HG03439 (cell line): ENCODE measurements around the gene CALM3.
A peak's percentile ranks its signal among the peaks of the same experiment; 100 is the strongest.
"Not testable (repeated sequence)": the region's sequence is repeated elsewhere in the genome, so short reads cannot be mapped to it uniquely, and the experiment has no call there.

Experiments used
- ATAC-seq: cut with Tn5 transposase; IDR thresholded peaks from one replicate; pipeline ENCODE4 v1.9.1; 2021; ENCODE audit warnings: mild to moderate bottlenecking, moderate library complexity; ENCODE audit not compliant: unreplicated experiment

Gene CALM3

DNA sequence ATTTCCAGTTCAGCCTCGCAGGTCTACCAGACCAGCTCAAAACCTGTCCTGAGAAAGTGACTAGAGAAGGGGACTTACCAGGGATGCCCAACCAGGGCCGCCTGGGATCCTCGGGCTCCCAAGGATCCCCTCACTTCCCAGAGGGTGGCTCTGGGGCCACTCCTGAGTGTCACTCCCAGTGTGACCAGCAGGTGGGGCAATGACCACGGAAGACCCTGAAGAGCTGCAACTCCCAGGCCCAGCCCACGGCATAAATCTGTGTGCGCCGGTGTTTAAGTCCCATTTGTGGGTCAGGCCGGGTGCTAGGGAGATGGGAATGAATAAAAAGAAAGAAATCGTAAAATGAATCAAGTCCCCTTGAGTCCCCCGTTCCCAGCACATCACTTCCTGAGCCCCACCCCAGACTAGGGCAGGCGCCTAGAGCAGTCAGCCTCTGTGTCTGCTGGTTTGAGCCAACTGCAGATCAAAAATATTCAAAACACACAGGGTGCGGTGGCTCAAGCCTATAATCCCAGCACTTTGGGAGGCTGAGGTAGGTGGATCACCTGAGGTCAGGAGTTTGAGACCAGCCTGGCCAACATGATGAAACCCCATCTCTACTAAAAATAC lies 13.1 kb downstream of the CALM3 start:
- ATAC-seq: no peak

DNA sequence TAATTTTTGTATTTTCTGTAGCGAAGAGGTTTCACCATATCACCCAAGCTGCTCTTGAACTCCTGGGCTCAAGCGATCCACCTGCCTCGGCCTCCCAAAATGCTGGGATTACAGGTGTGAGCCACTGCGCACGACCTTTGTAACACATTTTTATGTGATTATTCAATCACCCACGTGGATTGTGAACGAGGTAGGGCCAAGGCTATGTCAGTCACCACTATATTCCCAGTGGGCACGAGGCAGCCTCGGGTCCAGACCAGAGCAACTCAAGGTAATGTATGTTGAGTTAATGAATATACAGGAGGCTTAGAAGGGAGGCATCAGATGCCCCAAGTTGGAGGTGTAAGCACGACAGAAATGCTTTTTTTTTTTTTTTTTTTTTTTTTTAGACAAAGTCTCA lies 14.8 kb downstream of the CALM3 start:
- ATAC-seq: no peak

DNA sequence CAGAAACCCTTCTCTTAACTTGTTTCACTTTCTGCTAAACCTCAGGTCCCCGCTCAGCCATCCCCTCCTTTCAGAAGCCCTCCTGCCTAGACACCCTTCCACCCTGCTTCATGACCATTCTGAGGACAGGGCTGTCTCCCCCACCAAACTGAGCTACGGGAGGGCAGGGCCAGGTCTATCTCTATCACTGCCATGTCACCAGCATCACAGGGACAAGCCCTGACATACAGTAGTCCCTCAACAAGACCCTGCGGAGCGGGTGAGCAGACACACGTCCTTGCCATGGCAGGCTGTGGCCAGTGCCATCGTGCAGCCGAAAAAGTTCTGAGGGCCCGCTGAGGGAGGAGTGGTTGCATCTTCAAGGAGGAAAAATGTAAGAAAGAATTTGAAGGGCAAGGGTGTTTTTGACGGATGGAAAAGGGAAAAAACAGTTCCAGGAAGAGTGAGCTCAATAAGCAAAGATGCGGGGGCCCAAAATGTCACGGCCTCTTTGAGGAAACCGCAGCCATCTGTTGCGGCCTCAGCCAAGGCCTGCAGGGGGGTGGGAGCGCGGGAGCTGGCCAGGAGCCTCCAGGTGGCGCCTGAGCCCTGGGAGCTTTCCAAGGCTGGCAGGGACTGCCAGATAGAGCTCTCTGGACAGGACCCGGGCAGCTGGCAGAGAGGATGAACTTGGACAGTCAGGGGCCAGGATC lies 15.6 kb downstream of the CALM3 start:
- ATAC-seq: no peak

DNA sequence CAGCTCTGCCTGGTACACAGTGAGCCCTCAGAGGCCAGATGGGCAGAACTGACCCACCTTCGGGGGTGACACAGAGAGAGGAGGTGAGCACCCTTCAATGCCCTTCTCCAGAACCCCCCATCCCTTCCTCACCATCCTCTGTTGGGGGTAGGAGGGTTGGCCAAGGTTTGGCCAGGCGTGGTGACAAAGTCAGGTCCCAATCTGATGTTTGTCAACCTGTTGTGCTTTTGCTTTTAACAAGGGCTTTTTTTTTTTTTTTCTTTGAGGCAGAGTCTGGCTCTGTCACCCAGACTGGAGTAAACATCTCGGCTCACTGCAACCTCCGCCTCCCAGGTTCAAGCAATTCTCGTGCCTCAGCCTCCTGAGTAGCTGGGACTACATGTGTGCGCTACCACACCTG lies 16.5 kb downstream of the CALM3 start:
- ATAC-seq: no peak

DNA sequence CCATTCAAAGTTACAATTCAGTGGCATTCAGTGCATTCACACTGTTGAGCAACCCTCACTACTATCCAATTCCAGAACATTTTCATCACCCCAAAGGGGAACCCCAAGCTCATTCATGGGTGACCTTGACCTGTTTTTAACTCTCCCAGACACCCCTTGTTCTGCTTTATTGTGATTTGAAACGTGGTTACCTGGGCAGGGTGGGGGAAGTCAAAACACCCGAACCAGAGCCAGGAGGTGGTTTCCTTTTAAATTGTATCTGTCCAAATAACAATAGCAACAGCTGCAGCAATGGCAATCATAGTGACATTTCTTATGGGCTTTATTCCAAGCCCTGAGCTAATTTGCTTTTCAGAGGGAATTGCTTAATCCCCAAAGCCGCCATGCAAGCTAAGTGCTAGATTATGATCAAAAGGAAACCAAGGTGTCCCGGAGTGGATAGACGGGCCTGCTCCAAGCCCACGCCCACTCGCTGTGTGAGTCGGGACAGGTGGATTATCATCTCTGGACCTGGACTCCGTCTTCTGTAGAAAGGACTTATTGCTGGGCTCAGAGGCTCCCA lies 17.6 kb downstream of the CALM3 start:
- no peak for ATAC-seq

DNA sequence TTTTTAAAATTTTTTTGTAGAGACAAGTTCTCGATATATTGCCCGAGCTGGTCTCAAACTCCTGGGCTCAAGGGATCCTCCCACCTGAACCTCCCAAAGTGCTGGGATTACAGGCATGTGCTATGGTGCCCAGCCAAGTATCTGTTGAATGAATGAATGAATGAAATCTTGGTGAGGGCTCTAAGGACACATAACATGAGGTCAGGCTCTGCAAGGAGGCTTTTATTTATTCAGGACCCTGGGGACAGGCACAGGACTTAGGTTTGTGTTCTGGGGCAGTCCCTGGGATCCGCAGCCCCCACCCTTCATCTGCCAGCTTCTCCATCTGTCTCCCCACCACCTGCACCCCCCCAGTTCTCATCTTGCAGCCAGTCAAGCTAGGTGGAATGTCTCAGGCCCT lies 19.1 kb downstream of the CALM3 start:
- ATAC-seq: no peak

DNA sequence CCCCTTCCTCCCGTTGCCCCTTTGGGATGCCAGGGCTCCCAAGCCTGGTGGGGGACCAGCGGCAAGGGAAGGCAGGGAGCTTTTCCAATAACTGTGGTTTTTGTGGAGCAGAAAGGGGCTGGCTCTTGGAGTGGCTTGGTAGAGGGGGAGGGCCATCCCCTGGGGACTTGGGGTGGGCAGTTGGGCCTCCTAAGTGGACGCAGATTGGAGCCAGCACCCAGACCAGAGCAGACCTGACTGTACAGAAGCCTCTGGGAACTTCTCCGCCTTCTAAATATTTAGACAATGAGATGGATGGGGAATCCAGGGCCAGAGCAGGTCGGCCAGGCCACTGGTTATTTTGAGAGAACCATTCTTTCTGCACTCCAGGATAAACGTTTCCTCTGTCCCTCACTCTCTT lies 19.6 kb downstream of the CALM3 start:
- no peak for ATAC-seq

DNA sequence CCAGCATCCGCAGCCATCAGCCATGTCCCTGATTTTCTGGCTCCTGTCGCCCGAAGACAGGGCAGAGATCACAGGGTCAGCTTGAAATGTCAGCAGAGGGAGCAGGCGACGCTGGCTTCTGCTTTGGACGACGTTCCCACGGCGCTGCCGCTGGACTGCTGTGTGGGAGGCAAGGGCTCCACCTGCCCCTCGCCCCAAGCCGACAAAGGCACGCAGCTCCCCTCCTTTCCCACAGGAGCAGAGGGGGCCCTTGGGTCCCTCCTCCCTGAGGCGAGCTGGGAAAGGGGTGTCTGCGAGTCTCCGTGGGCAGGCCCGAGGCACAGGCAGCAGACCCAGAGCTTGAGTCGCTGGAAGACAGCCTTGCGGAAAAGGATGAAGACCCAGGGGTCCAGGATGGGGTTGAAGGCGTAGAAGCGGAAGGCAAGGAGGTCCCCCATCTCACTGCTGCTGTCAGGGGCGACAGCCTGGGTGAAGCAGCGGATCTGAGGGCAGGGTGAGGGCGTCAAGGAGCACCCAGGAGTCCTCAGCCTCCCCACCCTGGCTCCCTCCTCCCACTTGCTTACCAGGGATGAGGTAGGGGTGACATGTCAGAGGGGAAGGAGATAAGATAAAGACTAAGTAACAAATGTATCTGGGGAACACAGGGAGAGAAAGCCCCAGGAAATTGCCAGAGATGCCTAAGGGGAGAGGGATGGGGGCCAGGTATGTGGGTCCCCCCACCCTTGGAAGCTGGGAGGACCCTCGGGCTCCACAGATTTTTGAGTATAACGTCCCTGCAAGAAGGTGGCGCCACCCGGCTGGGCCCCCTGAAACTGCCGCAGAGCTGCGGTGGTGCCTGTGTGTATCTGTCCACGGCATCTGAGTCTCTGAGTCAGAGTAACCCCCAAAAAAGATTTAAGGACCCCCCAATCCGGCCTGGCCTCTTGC lies 20.3 kb downstream of the CALM3 start:
- ATAC-seq: no peak

DNA sequence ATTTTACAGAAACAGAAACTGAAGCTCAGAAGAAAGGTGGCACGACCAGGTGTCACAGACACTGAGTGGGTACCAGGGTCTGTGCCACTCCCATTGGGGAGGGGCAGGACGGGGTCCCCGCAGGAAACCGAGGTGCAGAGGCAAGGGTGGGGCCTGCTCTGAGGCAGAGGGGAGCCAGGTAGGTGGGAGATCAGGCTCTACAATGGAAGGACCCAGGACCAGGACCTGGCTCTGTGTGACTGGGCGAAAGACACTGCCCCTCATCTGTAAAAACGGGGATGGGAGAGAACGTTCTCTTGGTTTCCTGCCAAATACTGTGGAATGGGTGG lies 21.0 kb downstream of the CALM3 start:
- ATAC-seq: no peak

DNA sequence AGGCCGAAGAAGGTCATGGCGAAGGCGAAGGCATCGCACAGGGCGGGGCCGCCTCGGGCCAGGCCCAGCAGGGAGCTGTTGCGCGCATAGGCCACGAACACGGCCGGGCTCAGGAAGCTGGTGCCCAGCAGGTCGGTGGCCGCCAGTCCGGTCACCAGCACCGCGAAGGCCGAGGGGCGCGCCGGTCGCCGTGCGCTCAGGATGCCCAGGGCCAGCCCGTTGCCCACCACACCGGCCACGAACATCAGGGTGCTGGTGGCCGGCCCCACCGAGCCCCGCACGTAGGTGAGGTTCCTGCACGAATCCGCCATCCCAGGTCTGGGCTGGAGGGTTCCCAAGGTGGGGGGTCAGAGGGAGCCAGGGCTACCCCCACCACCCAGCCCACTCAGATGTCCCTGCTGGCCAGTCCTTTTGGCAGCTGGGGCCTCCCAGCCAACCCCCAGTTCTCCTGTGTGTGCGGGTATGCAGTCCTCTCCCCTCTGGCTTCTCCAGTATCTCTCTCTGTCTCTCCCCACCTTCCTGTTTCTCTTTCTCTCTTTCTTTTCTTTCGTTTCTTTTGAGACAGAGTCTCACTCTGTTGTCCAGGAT lies 22.9 kb downstream of the CALM3 start:
- no peak for ATAC-seq

DNA sequence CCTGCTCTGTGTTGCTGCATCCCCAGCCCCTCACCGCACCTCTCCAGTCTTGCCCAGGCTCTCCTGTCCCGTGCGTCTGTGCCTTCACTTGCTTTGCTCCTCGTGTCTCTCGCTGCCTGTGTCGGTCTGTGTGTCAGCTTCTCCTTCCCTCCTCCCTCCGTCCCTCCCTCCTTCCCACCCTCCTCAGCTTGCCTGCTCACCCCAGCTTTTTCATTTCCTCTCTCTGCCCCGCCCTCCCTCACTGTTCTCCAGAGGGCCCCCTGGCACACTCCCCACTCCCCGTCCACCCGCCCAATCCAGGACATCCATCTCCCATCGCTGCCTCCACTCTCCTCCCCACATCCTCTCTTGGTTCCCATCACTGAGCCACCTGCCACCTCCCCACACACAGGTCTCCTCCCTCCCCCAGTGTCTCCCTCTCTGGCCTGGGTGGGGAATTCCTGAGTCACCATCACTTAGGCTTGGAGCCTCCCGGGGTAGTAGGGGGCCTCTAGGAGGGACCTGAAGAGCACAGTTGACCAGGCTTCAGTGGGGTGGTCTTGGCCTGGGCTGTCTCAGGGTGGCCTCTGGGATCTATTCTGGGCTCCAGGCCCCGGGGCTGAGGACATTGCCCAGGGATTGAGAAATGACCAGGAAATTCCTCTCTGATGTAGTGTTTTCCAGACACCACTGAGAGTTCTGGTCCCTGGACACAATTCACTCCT lies 24.0 kb downstream of the CALM3 start, which contains the start of gene PTGIR:
PTGIR (minus strand) TSS at position 132 of the 704 bp plus-strand sequence. CDS start 864 bp downstream, outside the sequence.
- no peak for ATAC-seq

DNA sequence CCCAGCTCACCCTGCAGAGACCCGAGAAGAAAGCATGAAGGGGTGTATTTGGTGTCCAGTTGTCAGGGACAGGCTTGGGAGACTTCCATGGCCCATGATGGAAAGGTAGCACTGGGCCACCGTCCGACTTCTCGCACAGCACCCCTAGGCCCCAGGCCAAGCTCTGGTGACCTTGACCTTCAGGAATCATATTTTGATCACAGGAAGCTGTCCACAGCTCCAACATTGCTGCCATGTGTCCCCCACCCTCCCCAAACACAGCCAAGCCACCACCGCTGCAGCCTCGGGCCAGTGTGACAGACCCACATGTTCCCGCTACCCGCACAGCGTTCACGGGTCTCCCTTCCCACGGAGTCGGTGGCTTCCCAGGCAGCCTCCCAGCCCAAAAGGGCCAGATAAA lies 24.6 kb downstream of the CALM3 start:
- ATAC-seq: no peak

DNA sequence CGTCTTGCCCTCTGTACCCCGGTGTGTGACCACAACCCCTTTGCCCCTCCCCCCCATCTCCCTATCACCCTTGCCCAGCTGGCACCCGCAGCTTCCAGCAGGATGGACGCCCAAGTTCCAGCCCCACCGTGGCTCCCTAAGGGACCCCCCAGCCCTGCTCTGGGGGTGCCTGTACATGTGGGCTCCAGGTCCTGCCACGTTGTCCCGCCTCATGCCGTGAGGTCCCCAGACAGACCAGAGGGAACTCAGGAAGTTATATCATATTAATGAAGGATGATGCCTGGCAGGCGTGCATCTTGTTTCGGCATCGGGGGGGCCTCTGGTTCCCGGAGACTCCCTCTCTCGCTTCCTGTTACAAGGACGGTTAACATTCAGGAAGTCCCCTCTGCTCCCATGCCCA lies 25.3 kb downstream of the CALM3 start:
- ATAC-seq: no peak

DNA sequence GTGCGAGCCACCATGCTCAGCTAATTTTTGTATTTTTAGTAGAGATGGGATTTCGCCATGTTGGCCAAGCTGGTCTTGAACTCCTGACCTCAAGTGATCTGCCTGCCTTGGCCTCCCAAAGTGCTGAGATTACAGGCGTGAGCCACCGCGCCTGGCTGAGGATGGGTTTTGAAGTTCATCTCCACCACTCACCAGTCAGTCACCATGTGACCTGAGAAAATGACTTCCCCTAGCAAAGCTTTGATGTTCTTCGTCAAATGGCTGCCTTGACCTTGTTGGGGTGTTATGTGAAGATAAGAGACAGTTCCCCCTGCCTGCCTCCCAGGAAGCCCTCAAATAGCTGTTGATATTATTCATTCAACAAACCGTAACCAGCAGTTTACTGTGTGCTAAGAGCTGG lies 27.8 kb downstream of the CALM3 start:
- not testable (repeated sequence) for ATAC-seq

DNA sequence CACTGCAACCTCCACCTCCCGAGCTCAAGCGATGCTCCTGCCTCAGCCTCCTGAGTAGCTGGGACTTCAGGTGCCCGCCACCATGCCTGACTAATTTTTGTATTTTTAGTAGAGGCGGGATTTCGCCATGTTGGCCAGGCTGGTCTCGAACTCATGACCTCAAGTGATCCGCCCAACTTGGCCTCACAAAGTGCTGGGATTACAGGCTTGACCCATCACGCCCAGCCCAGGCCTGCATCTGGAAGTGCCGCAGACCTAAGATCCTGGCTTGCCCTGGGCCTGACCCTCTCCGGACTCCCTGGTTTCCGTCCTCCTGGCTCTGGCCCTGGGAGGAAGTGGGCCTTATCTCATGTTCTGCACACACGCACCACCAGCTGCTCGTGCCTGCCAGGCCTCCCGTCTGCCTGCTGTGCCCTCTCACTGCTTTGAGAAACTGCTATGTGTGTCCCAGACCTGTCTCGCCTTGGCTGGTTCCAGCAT lies 28.5 kb downstream of the CALM3 start:
- no peak for ATAC-seq

DNA sequence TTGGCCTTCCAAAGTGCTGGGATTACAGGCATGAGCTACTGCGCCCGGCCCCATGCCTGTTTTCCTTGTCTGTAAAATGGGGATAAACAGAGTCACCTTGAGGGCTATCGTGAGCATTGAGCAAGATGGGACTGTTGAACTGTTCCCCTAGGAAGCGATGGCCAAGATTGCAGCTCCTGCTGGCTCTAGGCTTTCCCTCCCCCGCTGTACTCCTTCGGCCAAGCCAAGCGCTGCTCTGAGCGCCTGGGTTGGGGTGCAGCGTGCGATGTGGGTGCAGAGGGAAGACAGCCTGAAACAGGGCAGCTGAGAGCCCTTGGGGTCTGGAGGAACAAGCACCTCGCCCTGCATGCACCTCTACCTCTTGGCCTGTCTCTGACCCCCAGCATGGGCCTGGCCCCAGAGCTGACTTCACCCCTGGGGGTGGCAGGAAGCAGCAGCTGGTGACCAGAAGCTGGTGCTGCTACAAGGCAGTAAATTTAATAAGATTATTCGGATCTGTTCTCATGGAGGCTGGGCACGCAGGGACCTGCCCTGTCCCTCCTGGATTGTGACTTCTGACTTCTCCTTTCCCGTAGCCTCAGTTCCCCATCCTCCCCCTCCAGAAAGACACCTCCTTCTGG lies 29.6 kb downstream of the CALM3 start:
- no peak for ATAC-seq

DNA sequence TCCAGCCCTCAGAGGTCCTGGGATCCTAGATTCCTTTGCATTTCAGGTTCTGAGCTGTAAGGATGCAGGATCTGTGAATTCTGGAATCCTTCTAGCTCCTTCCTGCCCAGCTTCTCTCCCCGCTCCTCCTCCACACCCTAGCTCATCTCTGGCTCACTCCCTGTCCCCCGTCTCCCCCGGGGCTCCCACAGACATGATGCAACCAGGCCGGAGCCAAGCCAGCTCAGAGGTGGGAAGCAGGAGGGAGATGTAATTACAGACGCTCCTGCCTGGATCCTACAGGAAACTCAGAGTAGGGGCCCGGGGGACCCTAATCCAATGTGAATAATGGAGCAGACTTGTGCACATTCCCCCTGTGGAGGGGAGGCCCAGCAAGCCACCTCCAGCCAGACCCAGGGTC lies 30.4 kb downstream of the CALM3 start:
- no peak for ATAC-seq

DNA sequence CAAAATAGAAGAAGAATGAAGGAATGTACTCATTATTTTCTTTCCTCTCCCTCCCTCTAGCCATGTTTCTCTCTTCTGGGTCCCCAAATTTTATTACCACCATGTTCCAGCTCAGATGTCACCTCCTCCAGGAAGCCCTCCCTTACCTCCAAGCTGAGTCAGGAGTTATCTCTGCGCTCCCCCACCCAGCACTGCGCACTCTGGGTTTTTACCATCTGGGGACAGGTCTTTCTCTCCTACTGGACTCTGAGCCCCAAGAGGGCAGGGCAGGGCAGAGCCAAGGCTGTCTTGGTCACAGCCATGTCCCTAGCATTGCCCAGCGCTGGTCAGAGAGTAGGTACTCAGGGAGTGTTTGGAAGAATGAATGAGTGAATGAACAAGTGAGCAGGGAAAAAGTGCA lies 32.0 kb downstream of the CALM3 start:
- ATAC-seq: no peak

DNA sequence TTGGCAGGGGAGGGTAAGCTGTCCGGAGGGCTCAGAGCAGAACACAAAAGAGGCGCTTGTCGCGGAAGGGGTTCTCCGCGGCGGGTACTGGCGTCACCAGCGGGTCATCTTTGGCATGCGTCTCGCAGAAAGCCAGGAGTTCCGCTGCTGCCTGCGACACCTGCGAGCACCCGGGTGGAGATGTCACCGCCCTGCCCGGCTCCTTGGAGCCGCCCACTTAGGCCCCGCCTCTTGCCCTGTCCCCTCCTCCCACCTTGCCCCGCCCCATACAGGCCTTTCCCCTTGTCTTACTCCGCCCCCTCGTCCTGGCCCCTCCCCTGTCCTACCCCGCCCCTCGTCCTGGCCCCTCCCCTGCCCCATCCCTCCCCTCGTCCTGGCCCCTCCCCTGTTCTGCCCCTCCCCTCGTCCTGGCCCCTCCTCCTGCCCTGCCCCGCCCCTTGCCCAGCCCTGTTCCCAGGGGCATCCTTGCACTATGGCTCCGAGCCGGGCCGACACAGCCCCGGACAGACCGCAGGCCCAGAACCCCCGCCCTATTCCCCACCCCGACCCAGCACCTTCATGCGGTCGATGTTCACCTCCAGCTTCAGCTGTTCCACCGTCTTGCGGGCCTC lies 33.0 kb downstream of the CALM3 start:
- ATAC-seq: peak; percentile 56
